GM12873 (cell line): Measurements from ENCODE around the gene CCDC27.

Experiments used
- CTCF ChIP-seq: IDR thresholded peaks from 2 replicates; pipeline ENCODE4 v1.5.1; 2012; ENCODE audit warnings: low read depth, mild to moderate bottlenecking, moderate library complexity, low read length, control low read depth; ENCODE audit not compliant: insufficient read depth; ENCODE audit errors: missing control alignments

The CCDC27 gene

GRCh38 chr1:3814771-3815561, 62.7 kb downstream of the CCDC27 start:
- TF ChIP-seq CTCF: no peak

GRCh38 chr1:3816331-3817137, 64.3 kb downstream of the CCDC27 start:
- TF ChIP-seq CTCF: no peak

GRCh38 chr1:3817138-3817740, 65.0 kb downstream of the CCDC27 start:
- no peak for TF ChIP-seq CTCF

GRCh38 chr1:3817821-3818597, 65.8 kb downstream of the CCDC27 start:
- TF ChIP-seq CTCF: no peak

- TF ChIP-seq CTCF: no peak
Measured at GRCh38 chr1:3819771-3820200, 67.5 kb downstream of the CCDC27 start.

GRCh38 chr1:3820316-3820715, 68.1 kb downstream of the CCDC27 start:
- no peak for TF ChIP-seq CTCF
